Measurements from ENCODE around the gene MARK1.

DNA sequence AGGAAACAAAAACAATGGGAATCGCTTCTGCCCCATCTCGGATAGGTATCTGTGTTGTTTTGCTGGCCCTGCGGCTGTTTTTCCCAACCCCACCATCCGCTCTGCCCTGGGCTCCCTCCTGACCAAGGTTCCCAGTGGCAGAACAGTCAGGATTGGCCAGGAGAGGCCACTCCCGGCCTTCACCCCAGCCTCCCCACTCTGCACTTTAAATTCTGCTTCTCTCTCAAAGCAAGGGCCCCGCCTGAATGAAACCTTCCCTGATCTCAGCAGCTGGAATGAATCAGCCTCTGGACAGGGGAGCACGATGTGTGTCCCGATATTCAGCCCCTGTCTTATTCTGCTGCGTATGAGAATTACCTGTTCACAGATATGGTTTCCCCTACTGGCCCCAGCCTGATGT is 178.5 kb downstream of the MARK1 start:
- TF ChIP-seq SP1 (IDR thresholded peaks at IDR 0.05) (no peak), FOXM1 (IDR thresholded peaks at IDR 0.05; ENCODE audit: borderline replicate concordance) (no peak), HDGF (IDR thresholded peaks at IDR 0.05; ENCODE audit: borderline replicate concordance) (no peak), SUZ12 (IDR thresholded peaks at IDR 0.05) (no peak), CTBP1 (IDR thresholded peaks at IDR 0.05; ENCODE audit: borderline replicate concordance) (no peak)

All from HEK293T (cell line).